ENCODE measurements around the gene MTMR11. TPM values are rescaled to one million over a fixed set of nuclear protein-coding genes. Genes with fewer than 3 reads are reported as not detected.
"Not testable (repeated sequence)": the region's sequence is repeated elsewhere in the genome, so short reads cannot be mapped to it uniquely, and the experiment has no call there.

The MTMR11 gene
- polyA plus RNA-seq, 1 donor from 2014 or later = 1.6 TPM

DNA sequence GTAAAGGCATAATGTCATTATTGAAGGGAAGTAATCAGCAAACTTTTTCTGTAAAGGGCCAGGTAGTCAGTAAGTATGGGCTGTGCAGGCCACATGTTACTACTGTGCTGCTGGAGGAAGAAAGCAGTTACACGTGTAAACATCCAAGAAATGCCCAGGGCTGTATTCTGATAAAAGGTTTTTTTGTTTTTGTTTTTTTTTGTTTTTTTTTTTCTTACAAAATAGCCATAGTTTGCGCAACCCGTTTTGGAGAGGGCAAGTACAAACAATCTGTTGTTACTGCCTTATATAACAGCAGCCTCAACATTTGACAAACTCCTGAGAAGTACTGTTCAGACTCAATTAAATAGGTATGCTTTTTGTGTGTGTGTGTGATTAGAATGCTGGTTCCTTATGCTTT lies 26.7 kb upstream of the MTMR11 start:
- H3K9me2 ChIP-seq (ENCODE audit: insufficient read depth, low read length) = no peaks in the 10 kb centered on the region
- H2AFZ ChIP-seq (ENCODE audit: low read depth, low read length) = no peak overlapping the region
- no peaks in the 10 kb centered on the region for H3K36me3 ChIP-seq (ENCODE audit: insufficient read depth, low read length)
- H3K79me2 ChIP-seq (replicated peaks; ENCODE audit: insufficient read depth, low read length) = no peaks in the 10 kb centered on the region
- no peaks in the 10 kb centered on the region for H4K20me1 ChIP-seq (ENCODE audit: insufficient read depth)
- H3F3A ChIP-seq (ENCODE audit: insufficient read depth, low read length, poor library complexity, severe bottlenecking) = no peaks in the 10 kb centered on the region
- no peaks in the 10 kb centered on the region for H3K9me3 ChIP-seq (ENCODE audit: low read length)
- H3K27ac ChIP-seq (ENCODE audit: low read length) = no peak overlapping the region
- no peak overlapping the region for H3K9ac ChIP-seq (ENCODE audit: low read length)
- no peaks in the 10 kb centered on the region for H3K27me3 ChIP-seq (ENCODE audit: insufficient read depth, low read depth, low read length)
- no peak overlapping the region for H3K4me2 ChIP-seq (ENCODE audit: low read length)
- TF ChIP-seq, protein P1, sequence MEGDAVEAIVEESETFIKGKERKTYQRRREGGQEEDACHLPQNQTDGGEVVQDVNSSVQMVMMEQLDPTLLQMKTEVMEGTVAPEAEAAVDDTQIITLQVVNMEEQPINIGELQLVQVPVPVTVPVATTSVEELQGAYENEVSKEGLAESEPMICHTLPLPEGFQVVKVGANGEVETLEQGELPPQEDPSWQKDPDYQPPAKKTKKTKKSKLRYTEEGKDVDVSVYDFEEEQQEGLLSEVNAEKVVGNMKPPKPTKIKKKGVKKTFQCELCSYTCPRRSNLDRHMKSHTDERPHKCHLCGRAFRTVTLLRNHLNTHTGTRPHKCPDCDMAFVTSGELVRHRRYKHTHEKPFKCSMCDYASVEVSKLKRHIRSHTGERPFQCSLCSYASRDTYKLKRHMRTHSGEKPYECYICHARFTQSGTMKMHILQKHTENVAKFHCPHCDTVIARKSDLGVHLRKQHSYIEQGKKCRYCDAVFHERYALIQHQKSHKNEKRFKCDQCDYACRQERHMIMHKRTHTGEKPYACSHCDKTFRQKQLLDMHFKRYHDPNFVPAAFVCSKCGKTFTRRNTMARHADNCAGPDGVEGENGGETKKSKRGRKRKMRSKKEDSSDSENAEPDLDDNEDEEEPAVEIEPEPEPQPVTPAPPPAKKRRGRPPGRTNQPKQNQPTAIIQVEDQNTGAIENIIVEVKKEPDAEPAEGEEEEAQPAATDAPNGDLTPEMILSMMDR (IDR thresholded peaks at IDR 0.05; ENCODE audit: poor library complexity, severe bottlenecking) = no peak
- no peak for TF ChIP-seq TAF1 (IDR thresholded peaks at IDR 0.05; ENCODE audit: low read depth)
- H3K4me3 ChIP-seq (ENCODE audit: low read length) = no peak overlapping the region

DNA sequence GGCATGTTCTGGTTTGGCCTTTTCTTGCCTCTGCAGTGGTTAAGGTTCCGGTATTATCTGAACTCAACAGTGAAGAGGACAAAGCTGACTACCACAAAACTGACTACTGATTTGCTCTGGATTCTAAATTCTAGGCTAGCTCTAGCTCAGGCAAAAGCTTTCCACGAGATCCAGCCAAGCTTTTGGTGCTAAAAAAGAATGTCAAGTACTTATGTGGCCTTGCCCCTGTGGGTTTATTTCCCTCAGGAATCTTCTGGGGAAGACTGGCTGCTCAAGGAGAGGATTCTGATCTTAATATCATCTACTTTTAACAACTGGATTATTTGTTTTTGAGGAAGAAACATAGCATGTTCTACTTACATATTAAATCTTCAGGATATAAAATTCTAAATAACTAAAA lies 26.1 kb upstream of the MTMR11 start:
- no peaks in the 10 kb centered on the region for H3F3A ChIP-seq (ENCODE audit: insufficient read depth, low read length, poor library complexity, severe bottlenecking)
- no peak overlapping the region for H3K4me3 ChIP-seq (ENCODE audit: low read length)
- no peaks in the 10 kb centered on the region for H3K9me2 ChIP-seq (ENCODE audit: insufficient read depth, low read length)
- no peaks in the 10 kb centered on the region for H3K9me3 ChIP-seq (ENCODE audit: low read length)
- H3K27ac ChIP-seq (ENCODE audit: low read length) = no peak overlapping the region
- H4K20me1 ChIP-seq (ENCODE audit: insufficient read depth) = no peaks in the 10 kb centered on the region
- no peaks in the 10 kb centered on the region for H3K27me3 ChIP-seq (ENCODE audit: insufficient read depth, low read depth, low read length)
- H3K4me2 ChIP-seq (ENCODE audit: low read length) = no peak overlapping the region
- no peak overlapping the region for H3K9ac ChIP-seq (ENCODE audit: low read length)
- H3K79me2 ChIP-seq (replicated peaks; ENCODE audit: insufficient read depth, low read length) = no peaks in the 10 kb centered on the region
- TF ChIP-seq EZH2 (IDR thresholded peaks at IDR 0.05; ENCODE audit: borderline replicate concordance, insufficient read depth, low read length, poor library complexity, severe bottlenecking) = no peak
- no peak overlapping the region for H2AFZ ChIP-seq (ENCODE audit: low read depth, low read length)
- no peaks in the 10 kb centered on the region for H3K36me3 ChIP-seq (ENCODE audit: insufficient read depth, low read length)

DNA sequence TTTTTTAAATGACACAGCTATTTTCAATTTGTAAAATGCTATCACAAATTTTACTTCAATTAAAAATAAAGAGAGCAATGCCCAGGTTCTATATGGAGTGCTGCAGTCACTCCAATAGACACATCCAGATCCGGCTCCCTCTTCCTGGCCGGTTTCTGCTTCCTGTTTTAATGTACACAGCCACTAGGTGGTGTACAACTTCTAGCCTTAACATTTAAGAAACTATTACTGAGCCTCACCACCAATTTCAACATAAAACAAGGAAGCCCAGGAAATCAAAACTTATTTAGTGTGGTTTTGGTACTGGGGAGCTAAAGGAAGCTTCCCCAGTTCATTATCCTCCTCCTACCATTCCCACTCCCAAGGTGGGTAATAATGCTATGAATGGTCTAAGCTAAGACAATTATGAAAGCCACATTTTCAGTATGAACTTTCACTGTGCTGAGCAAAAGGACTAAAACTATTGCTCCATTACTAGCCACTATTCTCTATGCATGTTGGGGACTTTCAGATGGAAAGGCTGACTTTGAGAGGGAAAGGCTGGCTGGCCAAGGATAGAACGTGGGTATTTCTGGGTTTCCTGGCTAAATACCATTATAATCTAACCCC lies 25.5 kb upstream of the MTMR11 start:
- no peaks in the 10 kb centered on the region for H3K36me3 ChIP-seq (ENCODE audit: insufficient read depth, low read length)
- H4K20me1 ChIP-seq (ENCODE audit: insufficient read depth) = no peaks in the 10 kb centered on the region
- H3K79me2 ChIP-seq (replicated peaks; ENCODE audit: insufficient read depth, low read length) = no peaks in the 10 kb centered on the region
- no peak overlapping the region for H3K4me2 ChIP-seq (ENCODE audit: low read length)
- no peak overlapping the region for H3K9ac ChIP-seq (ENCODE audit: low read length)
- H2AFZ ChIP-seq (ENCODE audit: low read depth, low read length) = no peak overlapping the region
- no peaks in the 10 kb centered on the region for H3K9me2 ChIP-seq (ENCODE audit: insufficient read depth, low read length)
- no peak overlapping the region for H3K4me3 ChIP-seq (ENCODE audit: low read length)
- H3F3A ChIP-seq (ENCODE audit: insufficient read depth, low read length, poor library complexity, severe bottlenecking) = no peaks in the 10 kb centered on the region
- H3K9me3 ChIP-seq (ENCODE audit: low read length) = no peaks in the 10 kb centered on the region
- H3K27me3 ChIP-seq (ENCODE audit: insufficient read depth, low read depth, low read length) = no peaks in the 10 kb centered on the region
- H3K27ac ChIP-seq (ENCODE audit: low read length) = no peak overlapping the region
- peak; percentile 88 for TF ChIP-seq SMC3 (conservative IDR thresholded peaks at IDR 0.05; ENCODE audit: poor library complexity)
- TF ChIP-seq TAF1 (IDR thresholded peaks at IDR 0.05; ENCODE audit: low read depth) = no peak
- TF ChIP-seq RAD21 (conservative IDR thresholded peaks at IDR 0.05) = peak; percentile 83
- TF ChIP-seq, protein P2, sequence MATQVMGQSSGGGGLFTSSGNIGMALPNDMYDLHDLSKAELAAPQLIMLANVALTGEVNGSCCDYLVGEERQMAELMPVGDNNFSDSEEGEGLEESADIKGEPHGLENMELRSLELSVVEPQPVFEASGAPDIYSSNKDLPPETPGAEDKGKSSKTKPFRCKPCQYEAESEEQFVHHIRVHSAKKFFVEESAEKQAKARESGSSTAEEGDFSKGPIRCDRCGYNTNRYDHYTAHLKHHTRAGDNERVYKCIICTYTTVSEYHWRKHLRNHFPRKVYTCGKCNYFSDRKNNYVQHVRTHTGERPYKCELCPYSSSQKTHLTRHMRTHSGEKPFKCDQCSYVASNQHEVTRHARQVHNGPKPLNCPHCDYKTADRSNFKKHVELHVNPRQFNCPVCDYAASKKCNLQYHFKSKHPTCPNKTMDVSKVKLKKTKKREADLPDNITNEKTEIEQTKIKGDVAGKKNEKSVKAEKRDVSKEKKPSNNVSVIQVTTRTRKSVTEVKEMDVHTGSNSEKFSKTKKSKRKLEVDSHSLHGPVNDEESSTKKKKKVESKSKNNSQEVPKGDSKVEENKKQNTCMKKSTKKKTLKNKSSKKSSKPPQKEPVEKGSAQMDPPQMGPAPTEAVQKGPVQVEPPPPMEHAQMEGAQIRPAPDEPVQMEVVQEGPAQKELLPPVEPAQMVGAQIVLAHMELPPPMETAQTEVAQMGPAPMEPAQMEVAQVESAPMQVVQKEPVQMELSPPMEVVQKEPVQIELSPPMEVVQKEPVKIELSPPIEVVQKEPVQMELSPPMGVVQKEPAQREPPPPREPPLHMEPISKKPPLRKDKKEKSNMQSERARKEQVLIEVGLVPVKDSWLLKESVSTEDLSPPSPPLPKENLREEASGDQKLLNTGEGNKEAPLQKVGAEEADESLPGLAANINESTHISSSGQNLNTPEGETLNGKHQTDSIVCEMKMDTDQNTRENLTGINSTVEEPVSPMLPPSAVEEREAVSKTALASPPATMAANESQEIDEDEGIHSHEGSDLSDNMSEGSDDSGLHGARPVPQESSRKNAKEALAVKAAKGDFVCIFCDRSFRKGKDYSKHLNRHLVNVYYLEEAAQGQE (IDR thresholded peaks at IDR 0.05; ENCODE audit: borderline replicate concordance) = no peak
- TF ChIP-seq EZH2 (IDR thresholded peaks at IDR 0.05; ENCODE audit: borderline replicate concordance, insufficient read depth, low read length, poor library complexity, severe bottlenecking) = no peak
- no peak for TF ChIP-seq MXI1 (conservative IDR thresholded peaks at IDR 0.05; ENCODE audit: poor library complexity, severe bottlenecking)
- TF ChIP-seq, protein P1 (IDR thresholded peaks at IDR 0.05; ENCODE audit: poor library complexity, severe bottlenecking) = peak; percentile 85
- no peak for TF ChIP-seq POLR2AphosphoS5 (IDR thresholded peaks at IDR 0.05)
- no peak for TF ChIP-seq EP300 (conservative IDR thresholded peaks at IDR 0.05; ENCODE audit: poor library complexity, severe bottlenecking)

DNA sequence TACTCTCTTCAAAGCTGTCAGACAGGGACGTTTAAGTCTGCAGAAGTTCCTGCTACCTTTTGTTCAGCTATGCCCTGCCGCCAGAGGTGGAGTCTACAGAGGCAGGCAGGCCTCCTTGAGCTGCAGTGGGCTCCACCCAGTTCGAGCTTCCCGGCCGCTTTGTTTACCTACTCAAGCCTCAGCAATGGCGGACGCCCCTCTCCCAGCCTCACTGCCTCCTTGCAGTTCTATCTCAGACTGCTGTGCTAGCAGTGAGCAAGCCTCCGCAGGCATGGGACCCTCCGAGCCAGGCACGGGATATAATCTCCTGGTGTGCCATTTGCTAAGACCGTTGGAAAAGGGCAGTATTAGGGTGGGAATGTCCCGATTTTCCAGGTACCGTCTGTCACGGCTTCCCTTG lies 20.9 kb upstream of the MTMR11 start:
- H3K79me2 ChIP-seq (replicated peaks; ENCODE audit: insufficient read depth, low read length); H2AFZ ChIP-seq (ENCODE audit: low read depth, low read length); H4K20me1 ChIP-seq (ENCODE audit: insufficient read depth); H3K4me2 ChIP-seq (ENCODE audit: low read length); H3K9ac ChIP-seq (ENCODE audit: low read length); H3K4me3 ChIP-seq (ENCODE audit: low read length); H3F3A ChIP-seq (ENCODE audit: insufficient read depth, low read length, poor library complexity, severe bottlenecking); H3K9me3 ChIP-seq (ENCODE audit: low read length); H3K27ac ChIP-seq (ENCODE audit: low read length); H3K27me3 ChIP-seq (ENCODE audit: insufficient read depth, low read depth, low read length); H3K36me3 ChIP-seq (ENCODE audit: insufficient read depth, low read length); H3K9me2 ChIP-seq (ENCODE audit: insufficient read depth, low read length): not testable (repeated sequence)

Measured in neural cell (in vitro differentiated cells).